HepG2 (cell line): ENCODE results near the gene SYNGR4. TPM values are rescaled to one million over a fixed set of nuclear protein-coding genes. Genes with fewer than 3 reads are reported as not detected.

Experiments used
- ATAC-seq: fragments of 200-7000 bp; cut with Tn5 transposase; 3 replicates; pipeline ENCODE4 v1.9.1; 2020; ENCODE audit warnings: mild to moderate bottlenecking, moderate library complexity
- BruUV-seq: library from RNA; stranded (reverse); fragments of 400-500 nt; replicated peaks from 2 replicates; lab custom pipeline; 2021; lab: Mats Ljungman, UMichigan
- CTCF ChIA-PET: fragments of 300-600 bp; formaldehyde crosslinking; extraction: SDS; loops from one replicate; lab custom pipeline; 2021; ENCODE audit warnings: low total read pairs, inconsistent platforms, low intra/inter-chr PET ratio; lab: Yijun Ruan, JAX
- POLR2A ChIA-PET: fragments of 350-600 bp; sonication (Branson Sonifier 250); formaldehyde crosslinking; loops from one replicate; lab custom pipeline; 2020; ENCODE audit warnings: antibody characterized with exemption, inconsistent platforms; lab: Yijun Ruan, JAX
- DNase-seq: peaks from one replicate; pipeline ENCODE4 v3.0.0-alpha.2; 2015; ENCODE audit warnings: low spot score
- FAIRE-seq: peaks from 3 replicates; lab custom pipeline; 2011; peaks lifted over from hg19 to GRCh38; lab: Jason Lieb, UNC
- H2AFZ ChIP-seq: one replicate; pipeline ENCODE4 v1.6.1; 2011; ENCODE audit warnings: low read length, inconsistent platforms
- H3K27ac ChIP-seq: fragments of 300-600 bp; 3 replicates; pipeline ENCODE4 v1.8.0; 2011; ENCODE audit warnings: mixed run types, mild to moderate bottlenecking, mixed read lengths, low read length, inconsistent platforms; ENCODE audit not compliant: insufficient read depth; ENCODE audit errors: extremely low read length
- H3K27me3 ChIP-seq, 2 experiments: fragments of 200-600 bp in 1 of 2; 2 replicates in 1 of 2; 3 replicates in 1 of 2; pipeline versions ENCODE4 v1.6.0 to v1.8.0; 2011; ENCODE audit warnings: low read length in 2 of 2, mild to moderate bottlenecking in 2 of 2, moderate library complexity in 2 of 2, inconsistent platforms in 1 of 2; ENCODE audit not compliant: insufficient read depth in 2 of 2, control insufficient read depth in 1 of 2
- H3K36me3 ChIP-seq, 2 experiments: fragments of 200-600 bp in 1 of 2; replicated peaks in 1 of 2; 2 replicates in 1 of 2; 3 replicates in 1 of 2; pipeline versions ENCODE4 v1.5.1 to v1.8.0; 2011; ENCODE audit warnings: low read length in 2 of 2, inconsistent platforms in 1 of 2; ENCODE audit not compliant: insufficient read depth in 2 of 2, control insufficient read depth in 1 of 2
- H3K4me1 ChIP-seq: 2 replicates; pipeline ENCODE4 v1.5.1; 2012; ENCODE audit warnings: low read length, inconsistent platforms; ENCODE audit not compliant: insufficient read depth
- H3K4me2 ChIP-seq: 2 replicates; pipeline ENCODE4 v1.6.0; 2011; ENCODE audit warnings: low read depth, low read length, inconsistent platforms
- H3K4me3 ChIP-seq, 3 experiments: fragments of 200-600 bp in 1 of 3; sonication (generic), shearing (Covaris generic) in 1 of 3; replicated peaks in 1 of 3; 2 replicates each; pipeline ENCODE4 v1.5.1; 2011 to 2016; ENCODE audit warnings: low read length in 3 of 3, inconsistent platforms in 2 of 3, low read depth in 2 of 3, mild to moderate bottlenecking in 2 of 3, control low read depth in 1 of 3, mixed read lengths in 1 of 3; ENCODE audit not compliant: insufficient read depth in 1 of 3
- H3K79me2 ChIP-seq: one replicate; pipeline ENCODE4 v1.6.1; 2011; ENCODE audit warnings: low read length, inconsistent platforms; ENCODE audit not compliant: insufficient read depth
- H3K9ac ChIP-seq: 2 replicates; pipeline ENCODE4 v1.6.0; 2011; ENCODE audit warnings: mild to moderate bottlenecking, low read depth, low read length, inconsistent platforms; ENCODE audit not compliant: insufficient read depth
- H3K9me3 ChIP-seq: 2 replicates; pipeline ENCODE4 v1.5.1; 2012; ENCODE audit warnings: mild to moderate bottlenecking, low read length
- H4K20me1 ChIP-seq: 2 replicates; pipeline ENCODE4 v1.6.0; 2011; ENCODE audit warnings: inconsistent platforms, mild to moderate bottlenecking, low read length, moderate library complexity; ENCODE audit not compliant: insufficient read depth
- GABPB1 ChIP-seq: IDR thresholded peaks from 2 replicates; pipeline ENCODE4 v1.6.1; 2016; ENCODE audit warnings: mild to moderate bottlenecking, missing genetic modification reagents, moderate library complexity, missing compliant biosample characterization
- MBD4 ChIP-seq: IDR thresholded peaks from 2 replicates; pipeline ENCODE4 v1.6.1; 2012; ENCODE audit warnings: low read length, inconsistent platforms, borderline replicate concordance
- PATZ1 ChIP-seq: sonication (generic); formaldehyde crosslinking; IDR thresholded peaks from 2 replicates; pipeline ENCODE4 v1.4.0; 2020; ENCODE audit warnings: missing genetic modification reagents
- SPEN ChIP-seq: sonication (generic); formaldehyde crosslinking; IDR thresholded peaks from 2 replicates; pipeline ENCODE4 v1.5.1; 2020; ENCODE audit warnings: low read depth, mild to moderate bottlenecking, missing genetic modification reagents
- SRF ChIP-seq: IDR thresholded peaks from 2 replicates; pipeline ENCODE4 v1.6.1; 2011; ENCODE audit warnings: mild to moderate bottlenecking, low read depth, low read length, moderate library complexity
- THAP11 ChIP-seq: IDR thresholded peaks from 2 replicates; pipeline ENCODE4 v1.6.1; 2016; ENCODE audit warnings: missing biosample characterization, missing genetic modification reagents
- XBP1 ChIP-seq: sonication (generic); formaldehyde crosslinking; IDR thresholded peaks from 2 replicates; pipeline ENCODE4 v1.5.0; 2020; ENCODE audit warnings: missing genetic modification reagents
- XRCC5 ChIP-seq: fragments of 200-400 bp; formaldehyde crosslinking; optimal IDR thresholded peaks from 2 replicates; pipeline ENCODE3; 2017; ENCODE audit warnings: mild to moderate bottlenecking, low read length
- ZNF354B ChIP-seq: sonication (generic); formaldehyde crosslinking; IDR thresholded peaks from 2 replicates; pipeline ENCODE4 v1.8.0; 2022; ENCODE audit warnings: mild to moderate bottlenecking, missing genetic modification reagents
- WGBS: methylation state at CpG from one replicate; pipeline ENCODE4 v1.1.6; 2017; ENCODE audit warnings: low lambda C conversion rate; 5-methylcytosine and 5-hydroxymethylcytosine counted together
- in situ Hi-C: cut with HindIII; loops from 2 replicates; pipeline ENCODE4 v1.10.0; 2017; ENCODE audit warnings: low pct_unique_long_range_greater_than_20kb; ENCODE audit not compliant: extremely low pct_ligation_motif_present
- intact Hi-C: fragments of 100-400 bp; cut with micrococcal nuclease; formaldehyde crosslinking; loops from one replicate; pipeline ENCODE4 v1.10.0; 2022; ENCODE audit not compliant: unreplicated experiment
- polyA plus RNA-seq, 8 experiments: library from polyadenylated mRNA; depleted of rRNA in 3 of 8; stranded (reverse) in 7 of 8; unstranded in 1 of 8; fragments of >200 nt; fragmentation: Illumina TruSeq in 4 of 8; extraction: Trizol in 4 of 8; gene quantifications; 2 replicates each; pipeline versions ENCODE4 v1.2.1 to v1.2.3, GENCODE V29; 2011 to 2016; ENCODE audit warnings: low read depth in 4 of 8, missing spikeins in 1 of 8, mixed read lengths in 1 of 8; ENCODE audit not compliant: insufficient read depth in 1 of 8
- total RNA-seq, 5 experiments: library from RNA; depleted of rRNA; stranded (reverse); fragments of >200 nt; fragmentation: Illumina TruSeq; extraction: Trizol; gene quantifications; 2 replicates each; pipeline ENCODE4 v1.2.3, GENCODE V29; 2016; ENCODE audit warnings: low read depth in 1 of 5
- TF ChIP-seq, protein P1 (sequence below): sonication (generic); formaldehyde crosslinking; IDR thresholded peaks from 2 replicates; pipeline ENCODE4 v1.4.0; 2020; ENCODE audit warnings: missing genetic modification reagents
- TF ChIP-seq, protein P2 (sequence below): sonication (generic); formaldehyde crosslinking; IDR thresholded peaks from 2 replicates; pipeline ENCODE4 v1.4.0; 2020; ENCODE audit warnings: missing genetic modification reagents, mild to moderate bottlenecking, borderline replicate concordance
- TF ChIP-seq, protein P3 (sequence below): sonication (generic); formaldehyde crosslinking; IDR thresholded peaks from 2 replicates; pipeline ENCODE4 v1.4.0; 2020; ENCODE audit warnings: low read depth, missing genetic modification reagents

SYNGR4 gene
- total and polyA plus RNA-seq, 2 of the 13 experiments (the other 11 are each of a cell fraction or from before 2014, with no cell fraction given) = not detected

- Histone ChIP-seq H3K36me3 (no peaks in the 10 kb centered on the region), H3K79me2 (no peaks in the 10 kb centered on the region), H4K20me1 (no peaks in the 10 kb centered on the region), H3K27ac (no peak within 1 kb of the TSS), H3K4me3 (peak within 1 kb of the TSS; percentile 34 to 66 (median 46)), H3K9ac (peak within 1 kb of the TSS; percentile 57), H3K4me1 (peaks cover 42% of the 10 kb centered on the region), H3K9me3 (peaks cover 6% of the 10 kb centered on the region; the same call in 1 of the 2 replicates), H3K27me3 (no peaks in the 10 kb centered on the region), H2AFZ (no peak within 1 kb of the TSS), H3K4me2 (peak within 1 kb of the TSS; percentile 67)
- ATAC-seq (no peak), FAIRE-seq (no peak), DNase-seq (no peak)
- TF ChIP-seq SRF (no peak), THAP11 (CRISPR knock-in tag) (0 out of 2 replicates have a peak, but pooled peaks have one; percentile 14), PATZ1 (CRISPR knock-in tag) (peak; percentile 61), XBP1 (no peak), ZNF354B (CRISPR knock-in tag) (no peak), SPEN (CRISPR knock-in tag) (no peak), GABPB1 (0 out of 2 replicates have a peak, but pooled peaks have one; percentile 6), MBD4 (no peak), XRCC5 (no peak)
- TF ChIP-seq, protein P1, sequence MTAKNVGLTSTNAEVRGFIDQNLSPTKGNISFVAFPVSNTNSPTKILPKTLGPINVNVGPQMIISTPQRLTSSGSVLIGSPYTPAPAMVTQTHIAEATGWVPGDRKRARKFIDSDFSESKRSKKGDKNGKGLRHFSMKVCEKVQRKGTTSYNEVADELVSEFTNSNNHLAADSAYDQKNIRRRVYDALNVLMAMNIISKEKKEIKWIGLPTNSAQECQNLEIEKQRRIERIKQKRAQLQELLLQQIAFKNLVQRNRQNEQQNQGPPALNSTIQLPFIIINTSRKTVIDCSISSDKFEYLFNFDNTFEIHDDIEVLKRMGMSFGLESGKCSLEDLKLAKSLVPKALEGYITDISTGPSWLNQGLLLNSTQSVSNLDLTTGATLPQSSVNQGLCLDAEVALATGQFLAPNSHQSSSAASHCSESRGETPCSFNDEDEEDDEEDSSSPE (CRISPR knock-in tag) = no peak
- TF ChIP-seq, protein P2, sequence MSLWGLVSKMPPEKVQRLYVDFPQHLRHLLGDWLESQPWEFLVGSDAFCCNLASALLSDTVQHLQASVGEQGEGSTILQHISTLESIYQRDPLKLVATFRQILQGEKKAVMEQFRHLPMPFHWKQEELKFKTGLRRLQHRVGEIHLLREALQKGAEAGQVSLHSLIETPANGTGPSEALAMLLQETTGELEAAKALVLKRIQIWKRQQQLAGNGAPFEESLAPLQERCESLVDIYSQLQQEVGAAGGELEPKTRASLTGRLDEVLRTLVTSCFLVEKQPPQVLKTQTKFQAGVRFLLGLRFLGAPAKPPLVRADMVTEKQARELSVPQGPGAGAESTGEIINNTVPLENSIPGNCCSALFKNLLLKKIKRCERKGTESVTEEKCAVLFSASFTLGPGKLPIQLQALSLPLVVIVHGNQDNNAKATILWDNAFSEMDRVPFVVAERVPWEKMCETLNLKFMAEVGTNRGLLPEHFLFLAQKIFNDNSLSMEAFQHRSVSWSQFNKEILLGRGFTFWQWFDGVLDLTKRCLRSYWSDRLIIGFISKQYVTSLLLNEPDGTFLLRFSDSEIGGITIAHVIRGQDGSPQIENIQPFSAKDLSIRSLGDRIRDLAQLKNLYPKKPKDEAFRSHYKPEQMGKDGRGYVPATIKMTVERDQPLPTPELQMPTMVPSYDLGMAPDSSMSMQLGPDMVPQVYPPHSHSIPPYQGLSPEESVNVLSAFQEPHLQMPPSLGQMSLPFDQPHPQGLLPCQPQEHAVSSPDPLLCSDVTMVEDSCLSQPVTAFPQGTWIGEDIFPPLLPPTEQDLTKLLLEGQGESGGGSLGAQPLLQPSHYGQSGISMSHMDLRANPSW = no peak
- TF ChIP-seq, protein P3, sequence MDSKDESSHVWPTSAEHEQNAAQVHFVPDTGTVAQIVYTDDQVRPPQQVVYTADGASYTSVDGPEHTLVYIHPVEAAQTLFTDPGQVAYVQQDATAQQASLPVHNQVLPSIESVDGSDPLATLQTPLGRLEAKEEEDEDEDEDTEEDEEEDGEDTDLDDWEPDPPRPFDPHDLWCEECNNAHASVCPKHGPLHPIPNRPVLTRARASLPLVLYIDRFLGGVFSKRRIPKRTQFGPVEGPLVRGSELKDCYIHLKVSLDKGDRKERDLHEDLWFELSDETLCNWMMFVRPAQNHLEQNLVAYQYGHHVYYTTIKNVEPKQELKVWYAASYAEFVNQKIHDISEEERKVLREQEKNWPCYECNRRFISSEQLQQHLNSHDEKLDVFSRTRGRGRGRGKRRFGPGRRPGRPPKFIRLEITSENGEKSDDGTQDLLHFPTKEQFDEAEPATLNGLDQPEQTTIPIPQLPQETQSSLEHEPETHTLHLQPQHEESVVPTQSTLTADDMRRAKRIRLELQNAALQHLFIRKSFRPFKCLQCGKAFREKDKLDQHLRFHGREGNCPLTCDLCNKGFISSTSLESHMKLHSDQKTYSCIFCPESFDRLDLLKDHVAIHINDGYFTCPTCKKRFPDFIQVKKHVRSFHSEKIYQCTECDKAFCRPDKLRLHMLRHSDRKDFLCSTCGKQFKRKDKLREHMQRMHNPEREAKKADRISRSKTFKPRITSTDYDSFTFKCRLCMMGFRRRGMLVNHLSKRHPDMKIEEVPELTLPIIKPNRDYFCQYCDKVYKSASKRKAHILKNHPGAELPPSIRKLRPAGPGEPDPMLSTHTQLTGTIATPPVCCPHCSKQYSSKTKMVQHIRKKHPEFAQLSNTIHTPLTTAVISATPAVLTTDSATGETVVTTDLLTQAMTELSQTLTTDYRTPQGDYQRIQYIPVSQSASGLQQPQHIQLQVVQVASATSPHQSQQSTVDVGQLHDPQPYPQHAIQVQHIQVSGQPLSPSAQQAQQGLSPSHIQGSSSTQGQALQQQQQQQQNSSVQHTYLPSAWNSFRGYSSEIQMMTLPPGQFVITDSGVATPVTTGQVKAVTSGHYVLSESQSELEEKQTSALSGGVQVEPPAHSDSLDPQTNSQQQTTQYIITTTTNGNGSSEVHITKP (CRISPR knock-in tag) = 0 out of 2 replicates have a peak, but pooled peaks have one; percentile 45
- in situ Hi-C loops = no loop called here
- intact Hi-C loops = no loop called here
- WGBS = 2% methylated on average over 21 of the region's 22 CpGs
- CTCF ChIA-PET = no interaction called here
- BruUV-seq = TSS peak; percentile 76
- POLR2A ChIA-PET = interaction anchor here (1.1 to 2.4 kb wide), 5 partner anchors 7 to 167 kb away, joined by 3 to 7 read pairs (median 7); partner anchors contain the start of genes KDELR1, SYNGR4 and TMEM143
Observed at GRCh38 chr19:48325265-48325910, 38.8 kb upstream of the SYNGR4 start, which contains the start of gene EMP3. TSS of gene EMP3 (plus strand) at chr19:48325552. CDS start at chr19:48326845, 1,293 bp downstream.
